Measurements from ENCODE around the gene LRRTM1.

Gene LRRTM1

DNA sequence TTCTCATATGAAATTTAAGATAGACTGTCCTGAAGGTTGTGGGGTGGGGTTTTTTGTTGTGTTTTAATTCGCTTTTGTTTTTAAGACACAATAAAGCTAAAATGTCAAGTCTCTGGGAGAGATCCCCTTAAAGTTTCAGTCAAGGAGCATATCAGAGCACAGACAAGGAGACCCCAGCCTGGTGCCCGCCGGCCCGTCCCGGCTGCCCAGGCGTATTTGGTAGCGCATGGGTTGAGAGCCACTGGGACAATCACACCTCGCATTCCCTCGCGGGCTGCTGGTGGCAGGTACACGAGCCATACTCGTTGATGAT, 2.6 kb downstream of the LRRTM1 start:
- no peak for DNase-seq

- no peak for DNase-seq
These were observed 3.6 kb downstream of the LRRTM1 start for GRCh38 chr2:80300954-80301353.

GRCh38 chr2:80300346-80300745, 4.2 kb downstream of the LRRTM1 start:
- no peak for DNase-seq

- no peak for DNase-seq
These were observed 4.9 kb downstream of the LRRTM1 start for GRCh38 chr2:80299661-80300060.

DNA sequence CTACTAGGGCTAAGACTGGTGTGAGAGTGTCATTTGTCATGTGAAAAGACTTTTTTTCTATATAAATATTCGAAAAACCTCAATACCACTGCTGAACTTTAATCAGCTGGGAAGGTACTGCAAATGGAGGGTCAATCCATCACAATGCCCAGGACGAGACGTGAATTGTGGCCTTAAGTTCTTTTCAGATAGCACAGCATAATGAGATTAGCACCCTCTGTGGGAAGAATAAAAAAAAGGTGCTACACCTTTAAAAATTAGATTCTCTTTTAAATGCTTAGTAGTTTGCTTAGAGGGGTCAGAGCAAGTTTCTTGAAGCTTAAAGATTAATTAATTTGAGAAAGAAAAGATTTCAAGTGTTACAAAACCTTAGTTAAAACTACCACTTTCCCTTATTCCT, 5.6 kb downstream of the LRRTM1 start:
- DNase-seq = no peak

GRCh38 chr2:80293039-80293438, 11.5 kb downstream of the LRRTM1 start:
- DNase-seq = no peak

DNA sequence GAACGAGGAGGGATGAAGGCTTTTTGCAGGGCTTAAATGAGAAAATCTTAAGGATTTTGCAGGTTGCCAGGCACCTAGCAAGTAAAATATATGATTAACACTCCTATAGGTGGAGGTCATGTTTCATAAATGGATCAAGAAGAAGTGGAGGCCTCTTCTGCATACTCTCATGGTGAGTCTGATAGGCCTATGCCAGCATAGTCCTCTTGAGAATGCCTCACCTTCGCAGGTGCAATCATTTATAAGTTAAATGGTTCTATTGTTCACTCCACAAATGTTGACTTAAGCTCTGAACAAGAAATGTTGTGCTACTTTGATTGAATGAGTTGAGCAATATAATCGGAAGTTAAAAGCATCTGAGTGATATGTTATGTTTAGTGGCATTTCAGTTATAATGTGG, 12.1 kb downstream of the LRRTM1 start:
- DNase-seq = no peak

GRCh38 chr2:80291656-80292055, 12.9 kb downstream of the LRRTM1 start:
- no peak for DNase-seq

- no peak for DNase-seq
These were observed 16.0 kb downstream of the LRRTM1 start for GRCh38 chr2:80288576-80288975.

DNA sequence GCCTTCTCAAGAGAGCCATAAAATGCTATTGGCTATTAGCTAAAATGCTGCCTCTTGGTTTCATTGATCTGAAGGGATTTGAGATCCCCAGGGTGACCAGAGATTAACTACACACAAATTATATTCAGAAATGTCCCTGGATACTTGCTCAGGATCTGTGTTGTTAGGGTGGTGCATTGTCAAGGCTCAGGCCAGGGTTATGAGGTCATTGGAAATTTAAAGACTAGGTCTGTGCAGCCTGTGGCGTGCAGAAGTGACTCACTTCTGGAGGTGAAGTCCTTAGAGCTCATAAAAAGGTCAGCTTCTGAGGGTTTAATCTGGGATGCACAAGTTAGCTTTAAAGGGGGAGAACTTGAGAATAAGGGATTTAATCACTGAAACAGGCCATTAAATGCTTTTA, 23.5 kb downstream of the LRRTM1 start:
- no peak for DNase-seq

GRCh38 chr2:80280598-80280997, 24.0 kb downstream of the LRRTM1 start:
- DNase-seq = no peak

DNA sequence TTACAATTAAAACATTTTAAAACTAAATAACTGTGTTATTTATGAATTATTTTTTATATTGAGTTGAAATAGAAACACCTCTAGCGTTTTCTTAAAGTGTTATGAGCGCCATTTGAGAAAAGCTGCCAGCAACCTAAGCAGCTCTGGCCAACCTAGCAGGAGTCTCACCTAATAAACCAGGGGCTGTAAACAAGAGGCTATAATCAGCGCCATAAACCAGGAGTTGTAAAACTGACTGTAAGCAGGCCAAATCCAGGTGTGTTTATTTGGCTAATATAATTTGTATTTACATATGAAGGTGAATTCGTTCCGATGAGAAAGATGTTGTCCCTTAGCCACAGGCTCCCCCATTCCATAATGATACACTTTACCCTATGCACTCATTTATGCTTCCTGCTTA, 34.7 kb downstream of the LRRTM1 start:
- DNase-seq = no peak

DNA sequence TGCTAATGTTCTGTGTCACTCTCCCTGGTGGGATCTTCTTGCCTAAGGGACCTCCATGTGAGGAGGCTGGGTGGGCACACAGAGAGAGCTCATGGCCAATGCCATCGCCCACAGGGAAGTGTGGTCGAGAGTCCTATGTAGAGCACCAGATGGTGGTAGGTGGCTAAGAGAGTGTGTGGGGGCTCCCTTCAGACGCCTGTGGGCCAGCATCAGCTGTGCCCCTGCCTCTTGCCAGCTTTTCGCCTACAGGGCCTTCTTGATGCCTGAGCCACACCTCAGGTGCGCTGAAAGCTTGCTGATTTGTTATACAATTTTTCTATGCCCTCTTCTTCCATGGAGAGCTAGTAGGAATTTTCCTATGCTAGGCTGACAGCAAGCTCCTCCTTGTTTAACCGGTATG, 38.3 kb downstream of the LRRTM1 start:
- no peak for DNase-seq

- no peak for DNase-seq
These were observed 45.3 kb downstream of the LRRTM1 start for GRCh38 chr2:80259292-80259691.

- DNase-seq = no peak
These were observed 45.8 kb downstream of the LRRTM1 start for GRCh38 chr2:80258793-80259192.

DNA sequence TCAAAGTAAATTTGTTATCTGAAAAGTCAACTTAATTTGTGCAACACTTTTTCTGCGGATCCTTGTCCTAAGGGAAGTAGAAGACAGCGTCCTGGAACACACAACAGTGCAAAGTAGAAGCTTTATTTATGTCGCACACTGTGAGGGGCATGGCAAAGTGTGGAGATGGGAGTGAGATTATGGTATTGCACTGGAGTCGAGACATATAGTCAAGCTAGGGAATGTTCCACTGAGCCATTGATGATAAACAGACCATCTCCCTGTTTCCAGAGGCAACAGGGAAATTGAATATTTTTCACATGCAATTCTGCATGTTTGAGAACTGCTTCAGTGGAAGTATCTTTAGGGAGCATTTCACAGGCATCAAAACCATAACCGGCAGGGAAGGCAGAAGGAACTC, 46.2 kb downstream of the LRRTM1 start:
- DNase-seq = no peak

DNA sequence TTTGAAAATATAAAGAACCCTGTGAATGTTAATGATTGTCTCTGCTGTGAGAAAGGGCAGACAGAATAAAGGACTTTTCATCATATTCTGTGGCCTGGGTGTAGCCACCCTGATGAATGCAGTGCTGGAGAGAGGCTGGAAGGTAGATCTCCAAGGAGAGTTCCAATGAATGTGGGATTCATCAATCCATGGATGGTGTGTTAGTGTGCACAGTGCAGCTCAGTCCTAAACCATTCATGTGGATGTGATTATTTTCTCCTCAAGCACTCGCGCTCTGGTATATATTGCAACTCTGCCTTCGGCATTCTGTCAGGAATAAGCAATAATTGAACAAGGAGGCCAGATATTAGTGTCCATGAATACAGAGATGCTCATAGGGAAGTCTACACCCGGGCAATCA, 47.1 kb downstream of the LRRTM1 start:
- no peak for DNase-seq

DNA sequence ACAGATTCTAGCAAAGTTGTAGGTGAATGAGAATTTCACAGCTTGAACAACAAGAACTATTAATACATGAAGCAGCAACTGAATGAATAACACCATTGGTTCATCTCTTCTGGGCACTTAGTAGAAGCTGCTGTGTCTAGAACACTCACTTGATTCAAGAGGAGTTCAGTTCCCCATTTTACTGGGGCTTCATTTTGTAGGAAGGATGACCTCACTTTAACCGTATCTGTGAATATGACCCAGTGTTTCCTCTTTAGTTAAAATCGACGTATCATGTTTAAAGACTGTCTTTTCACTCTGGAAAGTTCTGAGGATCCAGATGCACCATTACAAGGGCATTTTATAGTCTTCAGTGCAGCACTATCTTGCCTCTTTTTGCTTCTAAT, 47.8 kb downstream of the LRRTM1 start:
- DNase-seq = no peak

DNA sequence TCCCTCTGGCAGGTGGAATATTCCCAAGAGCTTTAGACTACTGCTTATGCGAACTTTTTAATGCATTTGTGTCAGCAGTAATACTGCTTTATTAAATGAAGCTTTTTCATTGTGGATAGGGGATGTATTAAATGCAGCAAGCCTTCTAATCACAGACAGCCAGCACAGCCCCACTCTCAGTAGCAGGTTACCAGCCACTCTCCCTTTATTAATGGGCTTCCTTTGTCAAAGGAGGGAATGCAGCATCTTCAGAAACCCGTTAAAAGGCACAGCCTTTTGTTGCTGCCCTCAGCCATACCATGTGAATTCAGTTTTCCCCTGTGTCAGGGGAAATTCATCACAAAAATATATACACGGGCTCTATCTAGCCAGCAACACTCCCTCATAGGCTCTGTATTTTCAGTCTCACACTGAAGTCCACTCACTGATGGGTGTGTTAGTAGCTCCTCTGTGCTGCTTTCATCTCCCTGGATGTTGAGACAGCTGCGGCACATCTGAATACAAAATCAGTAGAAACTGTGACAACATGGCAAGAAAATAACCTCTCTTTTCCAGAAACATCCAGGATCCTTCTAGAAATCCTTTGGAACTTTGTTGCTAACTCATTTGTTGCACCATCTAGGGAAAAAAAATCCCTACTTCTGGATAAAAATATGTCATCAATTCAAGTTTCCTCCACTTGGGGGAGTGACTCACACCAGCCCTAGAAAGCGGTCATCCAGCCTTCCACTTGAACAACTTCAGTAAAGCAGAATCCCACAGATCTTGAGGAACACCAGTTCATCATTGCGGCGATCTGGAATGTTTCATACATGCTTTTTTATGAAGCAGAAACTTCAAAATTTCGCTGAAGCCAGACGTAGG, 48.4 kb downstream of the LRRTM1 start:
- no peak for DNase-seq

- DNase-seq = no peak
These were observed 52.1 kb downstream of the LRRTM1 start for GRCh38 chr2:80252294-80252986.

All from amniotic stem cell (primary cell).